ENCODE measurements around the gene SSX2B.
"Not testable (repeated sequence)": the region's sequence is repeated elsewhere in the genome, so short reads cannot be mapped to it uniquely, and the experiment has no call there.

SSX2B gene, protein sequence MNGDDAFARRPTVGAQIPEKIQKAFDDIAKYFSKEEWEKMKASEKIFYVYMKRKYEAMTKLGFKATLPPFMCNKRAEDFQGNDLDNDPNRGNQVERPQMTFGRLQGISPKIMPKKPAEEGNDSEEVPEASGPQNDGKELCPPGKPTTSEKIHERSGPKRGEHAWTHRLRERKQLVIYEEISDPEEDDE

DNA sequence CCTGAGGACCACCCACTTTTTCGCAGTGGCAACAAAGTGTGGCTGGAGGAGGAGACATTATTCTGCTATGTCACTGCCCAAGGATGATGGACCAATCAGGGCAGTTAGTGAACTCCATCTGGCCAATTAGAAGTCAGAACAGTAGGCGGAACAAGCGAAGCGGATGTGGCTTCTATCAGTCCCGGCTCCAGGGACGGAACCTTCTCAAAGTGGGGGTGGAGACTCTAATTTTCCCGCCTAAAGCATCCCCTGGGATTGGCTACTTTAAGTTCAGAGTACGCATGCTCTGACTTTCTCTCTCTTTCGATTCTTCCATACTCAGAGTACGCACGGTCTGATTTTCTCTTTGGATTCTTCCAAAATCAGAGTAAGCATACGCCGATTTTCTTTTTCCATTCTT, at the start of gene SSX2B:
SSX2B (plus strand) TSS at position 301 of the 400 bp plus-strand sequence. CDS start 1,429 bp downstream, outside the sequence.
- H3K4me3 ChIP-seq (ENCODE audit: low read length in 2 of 2); H3K9ac ChIP-seq (ENCODE audit: low read length in 2 of 2); H3K27me3 ChIP-seq (ENCODE audit: control insufficient read depth in 1 of 2, insufficient read depth in 2 of 2, low read length in 2 of 2): not testable (repeated sequence)

DNA sequence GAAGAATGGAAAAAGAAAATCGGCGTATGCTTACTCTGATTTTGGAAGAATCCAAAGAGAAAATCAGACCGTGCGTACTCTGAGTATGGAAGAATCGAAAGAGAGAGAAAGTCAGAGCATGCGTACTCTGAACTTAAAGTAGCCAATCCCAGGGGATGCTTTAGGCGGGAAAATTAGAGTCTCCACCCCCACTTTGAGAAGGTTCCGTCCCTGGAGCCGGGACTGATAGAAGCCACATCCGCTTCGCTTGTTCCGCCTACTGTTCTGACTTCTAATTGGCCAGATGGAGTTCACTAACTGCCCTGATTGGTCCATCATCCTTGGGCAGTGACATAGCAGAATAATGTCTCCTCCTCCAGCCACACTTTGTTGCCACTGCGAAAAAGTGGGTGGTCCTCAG, 44.0 kb upstream of the SSX2B start, which contains the start of gene SSX2:
SSX2 (minus strand) TSS at position 101 of the 400 bp plus-strand sequence. CDS start 1,429 bp downstream, outside the sequence.
- not testable (repeated sequence) for H3K4me3 ChIP-seq (ENCODE audit: low read length in 2 of 2); H3K27me3 ChIP-seq (ENCODE audit: control insufficient read depth in 1 of 2, insufficient read depth in 2 of 2, low read length in 2 of 2); H3K9me3 ChIP-seq (ENCODE audit: control insufficient read depth in 2 of 2, low read length in 2 of 2); H3K27ac ChIP-seq (ENCODE audit: low read length); H3K36me3 ChIP-seq (ENCODE audit: control insufficient read depth in 2 of 2, insufficient read depth in 2 of 2, low read length in 2 of 2); H3K4me1 ChIP-seq (ENCODE audit: control insufficient read depth, insufficient read depth, low read length); H3K9ac ChIP-seq (ENCODE audit: low read length in 2 of 2)

More for the DNA sequence above, at the start of gene SSX2B:
- not testable (repeated sequence) for H3K9me3 ChIP-seq (ENCODE audit: control insufficient read depth in 2 of 2, low read length in 2 of 2); H3K4me1 ChIP-seq (ENCODE audit: control insufficient read depth, insufficient read depth, low read length); H3K36me3 ChIP-seq (ENCODE audit: control insufficient read depth in 2 of 2, insufficient read depth in 2 of 2, low read length in 2 of 2); H3K27ac ChIP-seq (ENCODE audit: low read length)

DNA sequence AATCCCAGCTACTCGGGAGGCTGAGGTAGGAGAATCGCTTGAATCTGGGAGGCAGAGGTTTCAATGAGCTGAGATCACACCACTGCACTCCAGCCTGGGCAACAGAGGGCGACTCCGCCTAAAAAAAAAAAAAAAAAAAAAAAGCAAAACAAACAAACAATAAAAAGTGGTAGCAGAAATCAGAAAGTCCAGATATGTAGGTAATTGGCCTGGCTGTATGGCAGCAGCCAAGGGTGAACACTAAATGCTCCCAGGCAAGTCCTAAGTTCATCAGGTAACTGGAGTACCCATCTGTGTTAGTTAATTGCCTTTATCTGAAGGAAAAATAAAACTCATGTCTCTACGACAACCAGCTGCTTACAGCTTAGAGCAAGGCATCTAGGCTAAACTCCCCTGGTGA, 14.9 kb downstream of the SSX2B start:
- not testable (repeated sequence) for H3K27me3 ChIP-seq (ENCODE audit: control insufficient read depth in 1 of 2, insufficient read depth in 2 of 2, low read length in 2 of 2); H3K9ac ChIP-seq (ENCODE audit: low read length in 2 of 2); H3K4me3 ChIP-seq (ENCODE audit: low read length in 2 of 2); H3K9me3 ChIP-seq (ENCODE audit: control insufficient read depth in 2 of 2, low read length in 2 of 2); H3K4me1 ChIP-seq (ENCODE audit: control insufficient read depth, insufficient read depth, low read length); H3K36me3 ChIP-seq (ENCODE audit: control insufficient read depth in 2 of 2, insufficient read depth in 2 of 2, low read length in 2 of 2); H3K27ac ChIP-seq (ENCODE audit: low read length)

DNA sequence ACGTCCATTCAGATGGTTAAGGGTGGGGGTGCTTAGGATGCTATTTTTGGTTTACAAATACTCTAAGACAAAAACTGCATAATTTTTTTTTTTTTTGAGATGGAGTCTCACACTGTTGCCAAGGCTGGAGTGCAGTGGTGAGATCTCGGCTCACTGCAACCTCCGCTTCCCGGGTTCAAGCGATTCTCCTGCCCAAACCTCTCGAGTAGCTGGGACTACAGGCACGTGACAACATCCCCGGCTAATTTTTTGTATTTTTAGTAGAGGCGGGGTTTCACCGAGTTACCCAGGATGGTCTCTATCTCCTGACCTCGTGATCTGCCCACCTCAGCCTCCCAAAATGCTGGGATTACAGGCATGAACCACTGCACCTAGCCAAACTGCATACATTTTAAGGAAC, 22.5 kb downstream of the SSX2B start:
- not testable (repeated sequence) for H3K4me1 ChIP-seq (ENCODE audit: control insufficient read depth, insufficient read depth, low read length); H3K27ac ChIP-seq (ENCODE audit: low read length); H3K4me3 ChIP-seq (ENCODE audit: low read length in 2 of 2); H3K9ac ChIP-seq (ENCODE audit: low read length in 2 of 2); H3K27me3 ChIP-seq (ENCODE audit: control insufficient read depth in 1 of 2, insufficient read depth in 2 of 2, low read length in 2 of 2); H3K9me3 ChIP-seq (ENCODE audit: control insufficient read depth in 2 of 2, low read length in 2 of 2); H3K36me3 ChIP-seq (ENCODE audit: control insufficient read depth in 2 of 2, insufficient read depth in 2 of 2, low read length in 2 of 2)

DNA sequence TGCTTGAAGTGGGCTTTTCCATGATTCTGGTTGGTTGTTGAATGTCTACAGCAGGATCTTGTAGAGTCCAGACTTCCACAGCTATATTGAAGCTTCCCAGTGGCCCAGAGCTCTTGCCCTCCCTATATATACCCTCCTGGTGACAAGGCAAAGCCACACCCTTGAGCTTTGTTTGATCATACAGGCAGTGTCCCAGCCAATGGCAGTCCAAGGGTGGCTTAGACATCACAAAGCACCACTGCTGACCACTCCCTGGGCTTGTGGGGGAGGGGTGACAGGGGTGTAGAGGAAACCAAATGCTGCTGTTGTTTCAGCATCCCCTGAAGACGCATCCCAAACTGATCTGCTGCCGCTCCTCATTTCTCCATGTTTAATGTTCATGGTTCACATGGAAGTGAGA, 46.3 kb downstream of the SSX2B start, which contains the start of gene SPANXN5:
SPANXN5 (minus strand) TSS at position 101 of the 400 bp plus-strand sequence; CDS start at position 22, 79 bp downstream.
- H3K4me3 ChIP-seq (ENCODE audit: low read length in 2 of 2); H3K36me3 ChIP-seq (ENCODE audit: control insufficient read depth in 2 of 2, insufficient read depth in 2 of 2, low read length in 2 of 2); H3K27ac ChIP-seq (ENCODE audit: low read length); H3K9ac ChIP-seq (ENCODE audit: low read length in 2 of 2); H3K9me3 ChIP-seq (ENCODE audit: control insufficient read depth in 2 of 2, low read length in 2 of 2); H3K4me1 ChIP-seq (ENCODE audit: control insufficient read depth, insufficient read depth, low read length): not testable (repeated sequence)
- H3K27me3 ChIP-seq (ENCODE audit: control insufficient read depth in 1 of 2, insufficient read depth in 2 of 2, low read length in 2 of 2): peaks cover 0 to 11% of the 10 kb centered on the region in 2 donors

DNA sequence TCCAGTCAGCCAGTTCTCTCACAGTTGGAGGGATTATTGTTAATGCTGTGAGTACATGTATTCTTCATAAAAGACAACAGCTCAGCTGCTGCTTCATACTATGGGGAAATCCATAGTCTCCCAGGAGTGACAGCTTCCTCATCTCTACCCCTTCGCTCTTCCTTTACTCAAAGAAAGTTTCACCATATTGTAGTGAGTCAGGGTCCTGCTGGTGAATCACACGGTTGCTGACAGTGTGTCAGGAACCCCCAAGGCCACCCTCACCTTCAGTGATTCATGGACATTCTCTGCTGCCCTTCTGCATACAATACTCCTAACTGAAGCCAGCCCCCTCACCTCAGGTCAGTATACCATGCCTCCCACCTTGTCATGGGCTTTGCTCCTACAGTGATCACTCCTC, 53.8 kb downstream of the SSX2B start:
- H3K4me3 ChIP-seq (ENCODE audit: low read length in 2 of 2); H3K36me3 ChIP-seq (ENCODE audit: control insufficient read depth in 2 of 2, insufficient read depth in 2 of 2, low read length in 2 of 2); H3K4me1 ChIP-seq (ENCODE audit: control insufficient read depth, insufficient read depth, low read length); H3K9me3 ChIP-seq (ENCODE audit: control insufficient read depth in 2 of 2, low read length in 2 of 2); H3K9ac ChIP-seq (ENCODE audit: low read length in 2 of 2); H3K27me3 ChIP-seq (ENCODE audit: control insufficient read depth in 1 of 2, insufficient read depth in 2 of 2, low read length in 2 of 2); H3K27ac ChIP-seq (ENCODE audit: low read length): not testable (repeated sequence)
